HG03159 (cell line): ENCODE results near the gene ZNF830.
"Not testable (repeated sequence)": the region's sequence is repeated elsewhere in the genome, so short reads cannot be mapped to it uniquely, and the experiment has no call there.

Source experiments
- ATAC-seq: cut with Tn5 transposase; IDR thresholded peaks from one replicate; pipeline ENCODE4 v1.9.1; 2021; ENCODE audit warnings: mild to moderate bottlenecking, moderate library complexity; ENCODE audit not compliant: unreplicated experiment

The ZNF830 gene

GRCh38 chr17:34961093-34961911 lies at the start of gene ZNF830, which contains the start of gene CCT6B:
TSS of gene ZNF830 (plus strand) at chr17:34961540. CDS start at chr17:34961567, 27 bp downstream.
TSS of gene CCT6B (minus strand) at chr17:34961460. CDS start at chr17:34961393, 67 bp downstream.
- peak; percentile 87 for ATAC-seq

- no peak for ATAC-seq
These were observed 48.3 kb upstream of the ZNF830 start for GRCh38 chr17:34913001-34913400.

GRCh38 chr17:34916120-34916519 lies 45.2 kb upstream of the ZNF830 start:
- ATAC-seq, result no peak

- no peak for ATAC-seq
These were observed 44.0 kb upstream of the ZNF830 start for GRCh38 chr17:34917381-34917780.

GRCh38 chr17:34920676-34921075 lies 40.7 kb upstream of the ZNF830 start:
- ATAC-seq, result no peak

- ATAC-seq, result no peak
These were observed 34.7 kb upstream of the ZNF830 start for GRCh38 chr17:34926661-34927060.

GRCh38 chr17:34930283-34930682 lies 31.1 kb upstream of the ZNF830 start:
- ATAC-seq, result no peak

- not testable (repeated sequence) for ATAC-seq
These were observed 10.6 kb upstream of the ZNF830 start for GRCh38 chr17:34950780-34951179.

- ATAC-seq, result no peak
These were observed 2.9 kb upstream of the ZNF830 start for GRCh38 chr17:34958438-34958837.

- ATAC-seq, result no peak
These were observed 12.8 kb downstream of the ZNF830 start for GRCh38 chr17:34974179-34974578.

GRCh38 chr17:34974794-34975785 lies 13.8 kb downstream of the ZNF830 start:
- ATAC-seq, result no peak

- ATAC-seq, result no peak
These were observed 17.8 kb downstream of the ZNF830 start for GRCh38 chr17:34979153-34979552.

GRCh38 chr17:34979650-34980352 lies 18.5 kb downstream of the ZNF830 start:
- ATAC-seq, result no peak

GRCh38 chr17:34980353-34980680 lies 19.0 kb downstream of the ZNF830 start, which contains the start of gene LIG3:
TSS of gene LIG3 (plus strand) at chr17:34980512. CDS start at chr17:34983006, 2,494 bp downstream.
- ATAC-seq, result peak; percentile 72

- ATAC-seq, result peak; percentile 72
These were observed 19.6 kb downstream of the ZNF830 start for GRCh38 chr17:34980681-34981537.

- ATAC-seq, result no peak
These were observed 20.4 kb downstream of the ZNF830 start for GRCh38 chr17:34981538-34982241.

GRCh38 chr17:34987232-34987631 lies 25.9 kb downstream of the ZNF830 start:
- no peak for ATAC-seq

- no peak for ATAC-seq
These were observed 27.3 kb downstream of the ZNF830 start for GRCh38 chr17:34988644-34989043.

- no peak for ATAC-seq
These were observed 28.1 kb downstream of the ZNF830 start for GRCh38 chr17:34989473-34989872.
